Measurements from ENCODE around the gene ZNF441. TPM values are rescaled to one million over a fixed set of nuclear protein-coding genes. Genes with fewer than 3 reads are reported as not detected.
"Not testable (repeated sequence)": the region's sequence is repeated elsewhere in the genome, so short reads cannot be mapped to it uniquely, and the experiment has no call there.

ZNF441 gene
- total RNA-seq, 2 donors from 2014 or later: 6.9 to 7.3 TPM

GRCh38 chr19:11759805-11760204 lies 7.0 kb upstream of the ZNF441 start:
- intact Hi-C loops (cut with DNase I): no loop called here
- TF ChIP-seq POLR2A (IDR thresholded peaks at IDR 0.05) (no peak), POLR2AphosphoS5 (IDR thresholded peaks at IDR 0.05) (no peak), CTCF (IDR thresholded peaks at IDR 0.05) (no peak)
- Histone ChIP-seq H3K27ac (no peak overlapping the region), H3K4me3 (no peak overlapping the region), H3K4me1 (replicated peaks) (no peaks in the 10 kb centered on the region), H3K9me3 (no peaks in the 10 kb centered on the region), H3K27me3 (replicated peaks; ENCODE audit: insufficient read depth) (peaks cover 3% of the 10 kb centered on the region), H3K36me3 (no peaks in the 10 kb centered on the region)
- no peak for DNase-seq (ENCODE audit: low spot score)
- WGBS: 66% methylated on average over 7 of the region's 7 CpGs

- no peak for DNase-seq (ENCODE audit: low spot score)
- H3K27me3 ChIP-seq (replicated peaks; ENCODE audit: insufficient read depth): peaks cover 3% of the 10 kb centered on the region
- no peak overlapping the region for H3K4me3 ChIP-seq
- H3K9me3 ChIP-seq: no peaks in the 10 kb centered on the region
- H3K36me3 ChIP-seq: no peaks in the 10 kb centered on the region
- intact Hi-C loops (cut with DNase I): no loop called here
- TF ChIP-seq CTCF (IDR thresholded peaks at IDR 0.05) (no peak), POLR2A (IDR thresholded peaks at IDR 0.05) (no peak), POLR2AphosphoS5 (IDR thresholded peaks at IDR 0.05) (no peak)
- H3K4me1 ChIP-seq (replicated peaks): no peaks in the 10 kb centered on the region
- 79% methylated on average over 3 of the region's 3 CpGs for WGBS
- H3K27ac ChIP-seq: no peak overlapping the region
These were observed 3.7 kb upstream of the ZNF441 start for GRCh38 chr19:11763117-11763516.

DNA sequence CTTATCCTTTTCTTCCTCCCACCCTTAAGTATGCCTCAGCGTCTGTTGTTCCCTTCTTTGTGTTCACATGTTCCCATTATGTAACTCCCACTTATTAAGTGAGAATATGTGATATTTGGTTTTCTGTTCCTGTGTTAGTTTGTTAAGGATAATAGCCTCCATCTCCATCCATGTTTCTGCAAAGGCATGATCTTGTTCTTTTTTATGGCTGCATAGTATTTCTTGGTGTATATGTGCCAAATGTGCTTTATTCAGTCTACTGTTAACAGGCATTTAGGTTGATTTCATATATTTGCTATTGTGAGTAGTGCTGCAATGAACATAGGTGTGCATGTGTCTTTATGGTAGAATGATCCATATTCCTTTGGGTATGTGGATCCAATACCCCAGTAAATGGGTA lies 3.2 kb upstream of the ZNF441 start:
- H3K4me3 ChIP-seq: no peak overlapping the region
- no peaks in the 10 kb centered on the region for H3K36me3 ChIP-seq
- no peak for DNase-seq (ENCODE audit: low spot score)
- TF ChIP-seq POLR2AphosphoS5 (IDR thresholded peaks at IDR 0.05): no peak
- no peak for TF ChIP-seq POLR2A (IDR thresholded peaks at IDR 0.05)
- no peak for TF ChIP-seq CTCF (IDR thresholded peaks at IDR 0.05)
- H3K27ac ChIP-seq: no peak overlapping the region
- H3K27me3 ChIP-seq (replicated peaks; ENCODE audit: insufficient read depth): peaks cover 3% of the 10 kb centered on the region
- 87% methylated on average over 1 of the region's 1 CpG for WGBS
- no peaks in the 10 kb centered on the region for H3K9me3 ChIP-seq
- intact Hi-C loops (cut with DNase I): no loop called here
- no peaks in the 10 kb centered on the region for H3K4me1 ChIP-seq (replicated peaks)

GRCh38 chr19:11767633-11768133 lies 883 bp downstream of the ZNF441 start:
- TF ChIP-seq POLR2A (IDR thresholded peaks at IDR 0.05) (no peak), POLR2AphosphoS5 (IDR thresholded peaks at IDR 0.05) (no peak), CTCF (IDR thresholded peaks at IDR 0.05) (no peak)
- Histone ChIP-seq H3K36me3 (no peaks in the 10 kb centered on the region), H3K27ac (peak overlapping the region; percentile 94 to 96), H3K9me3 (no peaks in the 10 kb centered on the region), H3K27me3 (replicated peaks; ENCODE audit: insufficient read depth) (no peaks in the 10 kb centered on the region), H3K4me3 (peak overlapping the region; percentile 87 to 88), H3K4me1 (replicated peaks) (no peaks in the 10 kb centered on the region)
- intact Hi-C loops (cut with DNase I): no loop called here
- 1% methylated on average over 20 of the region's 20 CpGs for WGBS
- peak; percentile 11 for DNase-seq (ENCODE audit: low spot score)

DNA sequence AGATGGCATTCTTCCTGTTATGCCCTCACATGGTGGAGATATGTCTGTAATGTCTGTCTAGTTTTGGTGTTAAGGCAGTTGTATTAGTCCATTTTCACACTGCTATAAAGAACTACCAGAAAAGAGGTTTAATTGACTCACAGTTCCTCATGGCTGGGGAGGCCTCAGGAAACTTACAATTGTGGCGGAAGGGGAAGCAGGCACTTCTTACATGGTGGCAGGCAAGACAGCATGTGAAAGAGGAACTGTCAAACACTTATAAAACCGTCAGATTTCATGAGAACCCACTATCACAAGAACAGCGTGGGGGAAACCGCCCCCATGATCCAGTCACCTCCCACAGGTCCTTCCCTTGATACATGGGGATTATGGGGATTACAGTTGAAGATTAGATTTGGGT lies 3.2 kb downstream of the ZNF441 start:
- H3K4me1 ChIP-seq (replicated peaks): no peaks in the 10 kb centered on the region
- intact Hi-C loops (cut with DNase I): no loop called here
- no peak for DNase-seq (ENCODE audit: low spot score)
- no peaks in the 10 kb centered on the region for H3K9me3 ChIP-seq
- no peaks in the 10 kb centered on the region for H3K27me3 ChIP-seq (replicated peaks; ENCODE audit: insufficient read depth)
- TF ChIP-seq POLR2AphosphoS5 (IDR thresholded peaks at IDR 0.05): no peak
- TF ChIP-seq POLR2A (IDR thresholded peaks at IDR 0.05): no peak
- no peak for TF ChIP-seq CTCF (IDR thresholded peaks at IDR 0.05)
- WGBS: 93% methylated on average over 4 of the region's 4 CpGs
- H3K36me3 ChIP-seq: no peaks in the 10 kb centered on the region
- H3K4me3 ChIP-seq: no peak overlapping the region
- no peak overlapping the region for H3K27ac ChIP-seq

- H3K27me3 ChIP-seq (replicated peaks; ENCODE audit: insufficient read depth); H3K27ac ChIP-seq; DNase-seq (ENCODE audit: low spot score); H3K9me3 ChIP-seq; intact Hi-C loops (cut with DNase I); H3K4me3 ChIP-seq; H3K4me1 ChIP-seq (replicated peaks); H3K36me3 ChIP-seq: not testable (repeated sequence)
- WGBS: 79% methylated on average over 11 of the region's 11 CpGs
These were observed 4.7 kb downstream of the ZNF441 start for GRCh38 chr19:11771520-11771919.

DNA sequence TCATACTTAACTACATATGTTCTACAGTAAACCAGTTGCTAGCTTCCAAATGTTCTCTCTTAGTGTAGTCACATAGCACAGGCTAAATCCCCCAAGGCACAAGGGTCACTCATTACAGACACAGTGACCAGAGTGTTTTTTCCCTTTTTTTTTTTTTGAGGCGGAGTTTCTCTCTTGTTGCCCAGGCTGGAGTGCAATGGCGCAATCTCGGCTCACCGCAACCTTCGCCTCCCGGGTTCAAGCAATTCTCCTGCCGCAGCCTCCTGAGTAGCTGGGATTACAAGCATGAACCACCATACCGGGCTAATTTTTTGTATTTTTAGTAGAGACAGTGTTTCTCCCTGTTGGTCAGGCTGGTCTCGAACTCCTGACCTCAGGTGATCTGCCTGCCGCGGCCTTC lies 9.9 kb downstream of the ZNF441 start:
- H3K4me3 ChIP-seq; H3K27ac ChIP-seq; H3K4me1 ChIP-seq (replicated peaks); intact Hi-C loops (cut with DNase I); DNase-seq (ENCODE audit: low spot score); H3K27me3 ChIP-seq (replicated peaks; ENCODE audit: insufficient read depth): not testable (repeated sequence)
- H3K36me3 ChIP-seq: peaks cover 20 to 21% of the 10 kb centered on the region in 2 donors
- 99% methylated on average over 11 of the region's 11 CpGs for WGBS
- peaks cover 13% of the 10 kb centered on the region for H3K9me3 ChIP-seq
